ENCODE measurements around the gene RFWD3.

- TF ChIP-seq CTCF (IDR thresholded peaks at IDR 0.05) (peak; percentile 80 to 91 (median 82)), POLR2A (IDR thresholded peaks at IDR 0.05) (no peak)
Measured at GRCh38 chr16:74709441-74709877, 42.8 kb upstream of the RFWD3 start.
